Activated CD4-positive, alpha-beta memory T cell treated with anti-CD3 and anti-CD28 coated beads for 36 hours (primary cell): ENCODE data around the gene WBP2NL. TPM values are rescaled to one million over a fixed set of nuclear protein-coding genes. Genes with fewer than 3 reads are reported as not detected.
"Not testable (repeated sequence)": the region's sequence is repeated elsewhere in the genome, so short reads cannot be mapped to it uniquely, and the experiment has no call there.

Source experiments
- CTCF ChIA-PET: fragments of 350-600 bp; sonication (Branson Sonifier 250); formaldehyde crosslinking; loops from one replicate; lab custom pipeline; 2021; ENCODE audit warnings: antibody characterized with exemption, inconsistent platforms; lab: Charles Lee
- POLR2A ChIA-PET: fragments of 350-600 bp; sonication (Branson Sonifier 250); formaldehyde crosslinking; loops from one replicate; lab custom pipeline; 2021; ENCODE audit warnings: antibody characterized with exemption; lab: Charles Lee
- DNase-seq: peaks from one replicate; pipeline ENCODE4 v3.0.0-alpha.2; 2020
- H3K27ac Mint-ChIP-seq: one replicate; pipeline ENCODE4 v1.8.0; 2021; ENCODE audit warnings: mixed read lengths
- H3K27me3 Mint-ChIP-seq: one replicate; pipeline ENCODE4 v1.8.0; 2021; ENCODE audit warnings: mixed read lengths
- H3K36me3 Mint-ChIP-seq: one replicate; pipeline ENCODE4 v1.8.0; 2021; ENCODE audit warnings: mixed read lengths
- H3K4me1 Mint-ChIP-seq: one replicate; pipeline ENCODE4 v1.8.0; 2021; ENCODE audit warnings: low read depth, mixed read lengths
- H3K4me3 Mint-ChIP-seq: one replicate; pipeline ENCODE4 v1.8.0; 2021; ENCODE audit warnings: mild to moderate bottlenecking, mixed read lengths
- H3K9me3 Mint-ChIP-seq: one replicate; pipeline ENCODE4 v1.8.0; 2021; ENCODE audit warnings: mixed read lengths
- intact Hi-C: fragments of 100-400 bp; cut with micrococcal nuclease; formaldehyde crosslinking; loops from one replicate; pipeline ENCODE4 v1.15.1; 2023
- total RNA-seq, 2 experiments: library from RNA; stranded (reverse); gene quantifications; one replicate each; pipeline ENCODE4 v1.2.3, GENCODE V29; 2021

WBP2NL gene
- total RNA-seq, 2 experiments from 2014 or later, result 0.82 to 1.5 TPM

DNA sequence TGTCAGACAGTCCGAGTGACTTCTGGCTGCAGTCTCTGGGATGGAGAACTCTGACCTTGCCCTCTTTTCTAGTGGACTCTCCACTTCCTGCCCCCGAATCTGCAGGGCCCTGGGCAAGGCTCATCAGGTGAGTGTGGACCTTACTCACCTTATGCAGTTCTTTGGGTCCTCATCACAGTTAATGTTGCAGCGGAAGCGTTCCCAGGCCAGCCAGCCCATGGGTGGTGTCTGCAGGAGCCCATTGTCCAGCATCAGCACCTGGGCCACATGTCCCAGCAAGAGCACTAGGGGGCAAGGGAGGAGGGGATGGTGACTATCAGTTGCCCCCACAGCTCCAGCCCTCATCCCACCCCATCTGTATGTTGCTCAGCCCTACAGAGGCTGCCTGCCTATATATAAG, 69.7 kb downstream of the WBP2NL start:
- peaks cover 21% of the 10 kb centered on the region for H3K4me1 Mint-ChIP-seq
- peaks cover 22% of the 10 kb centered on the region for H3K36me3 Mint-ChIP-seq
- intact Hi-C loops, result no loop called here
- no peaks in the 10 kb centered on the region for H3K27me3 Mint-ChIP-seq
- H3K4me3 Mint-ChIP-seq, result no peak overlapping the region
- ChIA-PET POLR2A (interaction anchor here (1.3 to 2.6 kb wide), 2 partner anchors 22 to 37 kb away, joined by 3 to 7 read pairs; partner anchors contain the start of gene NDUFA6), CTCF (interaction anchor here (1.6 kb wide), 1 partner anchor 371 kb away, joined by 4 read pairs; no protein-coding TSS in a partner anchor)
- H3K9me3 Mint-ChIP-seq, result no peaks in the 10 kb centered on the region
- no peak overlapping the region for H3K27ac Mint-ChIP-seq
- no peak for DNase-seq

- peak overlapping the region; percentile 89 for H3K27ac Mint-ChIP-seq
- no peak for DNase-seq
- CTCF ChIA-PET, result interaction anchor here (0.7 to 1.6 kb wide), 6 partner anchors 20 to 374 kb away, joined by 3 to 5 read pairs (median 4); partner anchors contain the start of gene NDUFA6
- no peaks in the 10 kb centered on the region for H3K9me3 Mint-ChIP-seq
- H3K27me3 Mint-ChIP-seq, result no peaks in the 10 kb centered on the region
- intact Hi-C loops, result loop anchor here (1.0 to 5.0 kb wide), 5 partner anchors 20 to 288 kb away; partner anchors contain the start of genes CENPM, NDUFA6 and SEPTIN3
- H3K36me3 Mint-ChIP-seq, result peaks cover 16% of the 10 kb centered on the region
- peaks cover 26% of the 10 kb centered on the region for H3K4me1 Mint-ChIP-seq
- POLR2A ChIA-PET, result interaction anchor here (0.5 to 2.6 kb wide), 10 partner anchors 10 to 269 kb away, joined by 3 to 19 read pairs (median 4); partner anchors contain the start of genes CCDC134, CENPM, NDUFA6 and SMDT1
- H3K4me3 Mint-ChIP-seq, result peak overlapping the region; percentile 88
Observed at GRCh38 chr22:42069801-42070516, 71.4 kb downstream of the WBP2NL start.

- Mint-ChIP-seq H3K4me3 (peak within 1 kb of the TSS; percentile 88), H3K27ac (peak within 1 kb of the TSS; percentile 89), H3K4me1 (peaks cover 32% of the 10 kb centered on the region), H3K9me3 (no peaks in the 10 kb centered on the region), H3K27me3 (no peaks in the 10 kb centered on the region), H3K36me3 (peaks cover 8% of the 10 kb centered on the region)
- ChIA-PET POLR2A (interaction anchor here (0.9 to 2.6 kb wide), 8 partner anchors 9 to 270 kb away, joined by 3 to 19 read pairs (median 4); partner anchors contain the start of genes CCDC134, CENPM, NDUFA6 and SMDT1), CTCF (interaction anchor here (0.7 to 1.1 kb wide), 3 partner anchors 19 to 367 kb away, joined by 3 to 4 read pairs (median 3); partner anchors contain the start of gene NDUFA6)
- intact Hi-C loops, result loop anchor here (1.0 to 5.0 kb wide), 5 partner anchors 20 to 288 kb away; partner anchors contain the start of genes CENPM, NDUFA6 and SEPTIN3
- DNase-seq, result peak; percentile 97
Observed at GRCh38 chr22:42070517-42071422, 72.2 kb downstream of the WBP2NL start, which contains the start of gene NAGA. Gene NAGA, minus strand, starts transcription at chr22:42070812. Its CDS starts 515 bp downstream, at chr22:42070297.

GRCh38 chr22:42071508-42071907, 72.9 kb downstream of the WBP2NL start:
- CTCF ChIA-PET, result interaction anchor here (0.7 to 0.9 kb wide), 2 partner anchors 105 to 367 kb away, joined by 3 read pairs; no protein-coding TSS in a partner anchor
- POLR2A ChIA-PET, result interaction anchor here (2.1 to 2.4 kb wide), 2 partner anchors 8 to 19 kb away, joined by 18 to 19 read pairs; partner anchors contain the start of genes NDUFA6 and SMDT1
- intact Hi-C loops, result loop anchor here (5.0 kb wide), 4 partner anchors 39 to 289 kb away; partner anchors contain the start of genes CENPM and SEPTIN3
- H3K9me3 Mint-ChIP-seq, H3K27me3 Mint-ChIP-seq, H3K36me3 Mint-ChIP-seq, DNase-seq: not testable (repeated sequence)
- Mint-ChIP-seq H3K27ac (peak overlapping the region; percentile 89), H3K4me3 (peak overlapping the region; percentile 88), H3K4me1 (peaks cover 32% of the 10 kb centered on the region)

DNA sequence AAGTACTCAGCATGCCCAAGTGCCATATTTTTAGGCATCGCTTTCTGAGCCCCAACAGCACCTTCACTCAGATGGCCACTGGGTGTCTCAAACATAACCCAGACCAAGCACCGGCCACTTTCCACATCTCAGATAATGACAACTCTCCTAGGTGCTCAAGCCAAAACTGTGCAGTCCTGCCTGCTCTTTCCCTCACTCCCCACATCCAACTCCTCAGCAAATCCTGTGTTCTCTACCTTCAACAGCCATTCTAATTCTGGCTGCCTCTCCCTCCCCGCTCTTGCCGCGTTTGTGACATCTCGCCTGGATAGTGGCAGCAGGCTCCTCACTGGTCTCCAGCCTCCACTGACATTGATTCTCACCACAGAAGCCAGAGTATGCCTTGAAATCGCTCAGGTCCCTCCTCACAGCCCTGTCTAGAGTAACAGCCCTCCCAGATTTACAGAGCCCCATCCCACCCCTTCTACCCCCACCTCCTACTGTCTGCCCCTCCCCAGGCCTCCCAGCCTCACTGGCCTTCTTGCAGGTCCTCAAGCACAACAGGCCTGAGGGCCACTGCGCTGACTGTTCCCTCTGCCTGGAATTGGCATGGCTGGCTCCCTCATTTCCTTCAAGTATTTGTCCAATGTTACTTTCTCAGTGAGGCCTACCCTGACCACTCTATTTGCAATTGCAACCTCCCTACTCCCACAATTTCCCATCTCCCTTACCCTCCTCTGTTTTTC, 74.2 kb downstream of the WBP2NL start:
- Mint-ChIP-seq H3K36me3 (no peaks in the 10 kb centered on the region), H3K27me3 (no peaks in the 10 kb centered on the region), H3K4me1 (peaks cover 30% of the 10 kb centered on the region), H3K27ac (no peak overlapping the region), H3K4me3 (peak overlapping the region; percentile 59), H3K9me3 (no peaks in the 10 kb centered on the region)
- no peak for DNase-seq
- POLR2A ChIA-PET, result no interaction called here
- CTCF ChIA-PET, result no interaction called here
- intact Hi-C loops, result loop anchor here (5.0 kb wide), 4 partner anchors 40 to 290 kb away; partner anchors contain the start of genes CENPM and SEPTIN3

GRCh38 chr22:42073621-42074041, 75.0 kb downstream of the WBP2NL start:
- POLR2A ChIA-PET, result interaction anchor here (0.6 kb wide), 1 partner anchor 16 kb away, joined by 3 read pairs; no protein-coding TSS in a partner anchor
- H3K4me3 Mint-ChIP-seq, result peak overlapping the region; percentile 59
- H3K27ac Mint-ChIP-seq, result peak overlapping the region; percentile 28
- intact Hi-C loops, result loop anchor here (5.0 kb wide), 4 partner anchors 41 to 291 kb away; partner anchors contain the start of genes CENPM and SEPTIN3
- no peaks in the 10 kb centered on the region for H3K9me3 Mint-ChIP-seq
- no peaks in the 10 kb centered on the region for H3K36me3 Mint-ChIP-seq
- no peak for DNase-seq
- H3K4me1 Mint-ChIP-seq, result peaks cover 31% of the 10 kb centered on the region
- CTCF ChIA-PET, result no interaction called here
- no peaks in the 10 kb centered on the region for H3K27me3 Mint-ChIP-seq

DNA sequence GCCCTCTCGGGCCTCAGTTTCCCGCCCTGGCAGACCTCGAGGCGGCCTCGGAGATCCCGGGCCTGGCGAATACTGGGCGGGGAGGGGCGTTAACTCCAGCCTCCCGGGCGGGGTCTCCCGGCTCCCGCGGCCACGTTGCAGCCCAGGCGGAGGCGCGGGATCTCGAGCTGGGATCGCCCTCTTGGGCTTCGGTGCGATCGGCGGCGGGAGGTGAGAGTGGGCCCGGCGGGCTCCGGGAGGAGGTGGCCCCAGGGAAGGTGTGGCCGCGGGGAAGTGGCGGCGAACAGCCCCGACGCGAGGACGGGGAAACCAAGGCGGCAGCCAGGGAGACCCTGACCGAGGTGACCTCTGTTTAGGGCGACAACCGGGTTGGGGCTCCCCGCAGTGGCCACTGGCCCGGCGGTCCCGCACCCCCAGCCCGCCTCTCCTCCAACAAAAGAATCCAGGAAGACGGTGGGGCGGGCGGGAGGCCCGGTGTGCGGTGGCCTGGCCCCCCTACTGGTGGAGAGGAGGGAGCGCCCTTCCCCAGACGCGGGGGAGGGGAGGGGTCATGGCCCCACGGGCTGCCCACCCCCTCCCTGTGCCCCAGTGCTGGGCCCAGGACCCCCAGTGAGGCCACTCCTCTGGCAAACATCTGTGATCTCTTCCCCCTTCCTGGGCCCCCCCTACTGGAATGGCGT, 75.7 kb downstream of the WBP2NL start, which contains the start of gene PHETA2:
PHETA2 (plus strand) TSS at position 117 of the 680 bp plus-strand sequence. CDS start 3,046 bp downstream, outside the sequence.
- no peaks in the 10 kb centered on the region for H3K9me3 Mint-ChIP-seq
- H3K27me3 Mint-ChIP-seq, result no peaks in the 10 kb centered on the region
- H3K27ac Mint-ChIP-seq, result peak within 1 kb of the TSS; percentile 28
- H3K4me3 Mint-ChIP-seq, result peak within 1 kb of the TSS; percentile 59
- ChIA-PET CTCF (no interaction called here), POLR2A (interaction anchor here (0.6 to 1.6 kb wide), 2 partner anchors 16 kb away, joined by 3 to 9 read pairs; partner anchors contain the start of gene NDUFA6)
- no peaks in the 10 kb centered on the region for H3K36me3 Mint-ChIP-seq
- intact Hi-C loops, result loop anchor here (5.0 kb wide), 4 partner anchors 42 to 292 kb away; partner anchors contain the start of genes CENPM and SEPTIN3
- DNase-seq, result peak; percentile 70
- peaks cover 32% of the 10 kb centered on the region for H3K4me1 Mint-ChIP-seq

GRCh38 chr22:42074846-42075676, 76.5 kb downstream of the WBP2NL start:
- CTCF ChIA-PET, result interaction anchor here (0.7 to 2.4 kb wide), 5 partner anchors 12 to 119 kb away, joined by 3 to 18 read pairs (median 5); partner anchors contain the start of gene NDUFA6
- Mint-ChIP-seq H3K4me3 (peak overlapping the region; percentile 23), H3K9me3 (no peaks in the 10 kb centered on the region), H3K4me1 (peaks cover 32% of the 10 kb centered on the region), H3K36me3 (no peaks in the 10 kb centered on the region), H3K27me3 (no peaks in the 10 kb centered on the region), H3K27ac (no peak overlapping the region)
- no peak for DNase-seq
- intact Hi-C loops, result loop anchor here (5.0 kb wide), 4 partner anchors 43 to 293 kb away; partner anchors contain the start of genes CENPM and SEPTIN3
- POLR2A ChIA-PET, result interaction anchor here (1.6 kb wide), 1 partner anchor 15 kb away, joined by 9 read pairs; the partner anchor contains the start of gene NDUFA6

GRCh38 chr22:42076764-42077485, 78.3 kb downstream of the WBP2NL start:
- Mint-ChIP-seq H3K4me1 (peaks cover 37% of the 10 kb centered on the region), H3K27me3 (no peaks in the 10 kb centered on the region), H3K4me3 (no peak overlapping the region), H3K27ac (no peak overlapping the region), H3K9me3 (no peaks in the 10 kb centered on the region), H3K36me3 (peaks cover 4% of the 10 kb centered on the region)
- DNase-seq, result no peak
- intact Hi-C loops, result no loop called here
- POLR2A ChIA-PET, result interaction anchor here (0.7 kb wide), 1 partner anchor 16 kb away, joined by 3 read pairs; no protein-coding TSS in a partner anchor
- CTCF ChIA-PET, result interaction anchor here (2.4 kb wide), 1 partner anchor 14 kb away, joined by 18 read pairs; the partner anchor contains the start of gene NDUFA6
